ENCODE data around the gene SND1. TPM values are rescaled to one million over a fixed set of nuclear protein-coding genes. Genes with fewer than 3 reads are reported as not detected.
"Not testable (repeated sequence)": the region's sequence is repeated elsewhere in the genome, so short reads cannot be mapped to it uniquely, and the experiment has no call there.

SND1 gene
- total RNA-seq, 1 donor from 2014 or later = 165 TPM

DNA sequence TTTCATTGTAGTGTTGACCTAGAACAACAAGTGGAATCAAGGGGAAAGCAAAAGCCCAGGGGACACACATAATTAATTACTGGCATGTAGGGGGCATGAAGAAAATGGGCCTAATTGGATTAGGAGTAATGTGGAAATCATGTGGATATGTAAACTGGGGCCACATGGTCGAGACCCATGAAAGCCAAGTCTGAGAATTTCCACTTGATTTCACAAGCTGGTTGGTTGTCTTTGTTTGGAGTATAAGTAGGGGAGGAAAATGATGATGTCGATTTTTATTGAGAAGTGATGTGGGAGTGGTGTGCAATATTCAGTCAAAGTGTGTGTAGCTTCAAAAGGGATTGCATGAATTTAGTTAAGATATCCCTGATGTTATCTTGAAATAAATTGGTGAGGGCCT, 247.4 kb downstream of the SND1 start:
- H3K4me1 Mint-ChIP-seq (ENCODE audit: low read depth, unreplicated experiment) = peaks cover 11% of the 10 kb centered on the region
- H3K9me3 Mint-ChIP-seq (ENCODE audit: unreplicated experiment) = no peaks in the 10 kb centered on the region
- TF ChIP-seq, protein P1, sequence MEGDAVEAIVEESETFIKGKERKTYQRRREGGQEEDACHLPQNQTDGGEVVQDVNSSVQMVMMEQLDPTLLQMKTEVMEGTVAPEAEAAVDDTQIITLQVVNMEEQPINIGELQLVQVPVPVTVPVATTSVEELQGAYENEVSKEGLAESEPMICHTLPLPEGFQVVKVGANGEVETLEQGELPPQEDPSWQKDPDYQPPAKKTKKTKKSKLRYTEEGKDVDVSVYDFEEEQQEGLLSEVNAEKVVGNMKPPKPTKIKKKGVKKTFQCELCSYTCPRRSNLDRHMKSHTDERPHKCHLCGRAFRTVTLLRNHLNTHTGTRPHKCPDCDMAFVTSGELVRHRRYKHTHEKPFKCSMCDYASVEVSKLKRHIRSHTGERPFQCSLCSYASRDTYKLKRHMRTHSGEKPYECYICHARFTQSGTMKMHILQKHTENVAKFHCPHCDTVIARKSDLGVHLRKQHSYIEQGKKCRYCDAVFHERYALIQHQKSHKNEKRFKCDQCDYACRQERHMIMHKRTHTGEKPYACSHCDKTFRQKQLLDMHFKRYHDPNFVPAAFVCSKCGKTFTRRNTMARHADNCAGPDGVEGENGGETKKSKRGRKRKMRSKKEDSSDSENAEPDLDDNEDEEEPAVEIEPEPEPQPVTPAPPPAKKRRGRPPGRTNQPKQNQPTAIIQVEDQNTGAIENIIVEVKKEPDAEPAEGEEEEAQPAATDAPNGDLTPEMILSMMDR (IDR thresholded peaks at IDR 0.05; ENCODE audit: partially characterized antibody, unreplicated experiment) = no peak
- H3K36me3 Mint-ChIP-seq (ENCODE audit: unreplicated experiment) = no peaks in the 10 kb centered on the region
- no peak overlapping the region for H3K27ac Mint-ChIP-seq (ENCODE audit: unreplicated experiment)
- H3K27me3 Mint-ChIP-seq (ENCODE audit: unreplicated experiment) = no peaks in the 10 kb centered on the region
- no peak overlapping the region for H3K4me3 Mint-ChIP-seq (ENCODE audit: unreplicated experiment)
- DNase-seq = no peak

GRCh38 chr7:127900141-127900540, 248.1 kb downstream of the SND1 start:
- peaks cover 14% of the 10 kb centered on the region for H3K4me1 Mint-ChIP-seq (ENCODE audit: low read depth, unreplicated experiment)
- no peak overlapping the region for H3K4me3 Mint-ChIP-seq (ENCODE audit: unreplicated experiment)
- no peak for DNase-seq
- H3K9me3 Mint-ChIP-seq (ENCODE audit: unreplicated experiment) = no peaks in the 10 kb centered on the region
- TF ChIP-seq, protein P1 (IDR thresholded peaks at IDR 0.05; ENCODE audit: partially characterized antibody, unreplicated experiment) = no peak
- H3K27ac Mint-ChIP-seq (ENCODE audit: unreplicated experiment) = no peak overlapping the region
- H3K36me3 Mint-ChIP-seq (ENCODE audit: unreplicated experiment) = no peaks in the 10 kb centered on the region
- no peaks in the 10 kb centered on the region for H3K27me3 Mint-ChIP-seq (ENCODE audit: unreplicated experiment)

GRCh38 chr7:127900732-127901685, 249.0 kb downstream of the SND1 start:
- DNase-seq = no peak
- Mint-ChIP-seq H3K27ac (ENCODE audit: unreplicated experiment) (no peak overlapping the region), H3K27me3 (ENCODE audit: unreplicated experiment) (no peaks in the 10 kb centered on the region), H3K4me1 (ENCODE audit: low read depth, unreplicated experiment) (peaks cover 18% of the 10 kb centered on the region), H3K4me3 (ENCODE audit: unreplicated experiment) (no peak overlapping the region), H3K9me3 (ENCODE audit: unreplicated experiment) (no peaks in the 10 kb centered on the region), H3K36me3 (ENCODE audit: unreplicated experiment) (no peaks in the 10 kb centered on the region)
- TF ChIP-seq, protein P1 (IDR thresholded peaks at IDR 0.05; ENCODE audit: partially characterized antibody, unreplicated experiment) = no peak

DNA sequence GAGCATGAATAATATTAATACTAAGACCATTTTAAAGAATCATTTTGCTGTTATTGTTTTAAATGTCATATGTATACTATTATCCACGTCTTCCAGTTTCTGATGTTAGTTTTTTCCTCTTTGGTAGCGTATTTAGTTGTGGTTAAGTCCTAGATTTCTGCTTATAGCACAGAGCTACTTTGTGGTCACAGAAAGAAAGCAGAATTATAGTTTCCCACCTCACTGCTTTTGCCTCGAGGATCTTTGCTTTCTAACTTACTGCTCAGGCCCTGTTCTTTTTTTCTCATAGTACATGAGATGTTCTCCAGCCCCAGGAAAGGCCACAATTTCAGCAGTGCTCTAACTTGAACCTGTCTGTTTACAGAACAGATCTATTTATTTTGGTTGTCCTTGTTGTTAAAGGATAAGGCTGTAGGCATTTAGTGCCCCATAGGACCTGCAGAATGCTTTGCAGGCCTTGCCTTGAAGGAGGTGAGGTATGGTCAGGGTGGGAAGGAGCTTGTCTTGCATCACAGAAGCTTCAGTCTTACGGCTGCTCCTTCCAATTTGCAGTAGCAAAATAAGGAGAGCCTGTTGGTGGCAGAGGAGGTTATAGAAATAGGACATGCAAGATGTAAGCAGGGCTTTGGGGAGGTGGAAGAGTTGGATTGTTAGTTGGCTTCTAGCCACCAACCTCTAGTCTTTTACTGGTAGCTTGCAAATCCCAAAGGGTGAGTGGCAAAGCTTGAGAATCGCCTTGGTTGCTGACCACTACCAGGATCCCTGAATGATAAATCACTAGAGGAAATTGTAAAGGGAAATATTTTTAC, 250.1 kb downstream of the SND1 start:
- Mint-ChIP-seq H3K27ac (ENCODE audit: unreplicated experiment) (no peak overlapping the region), H3K4me1 (ENCODE audit: low read depth, unreplicated experiment) (peaks cover 19% of the 10 kb centered on the region), H3K9me3 (ENCODE audit: unreplicated experiment) (no peaks in the 10 kb centered on the region), H3K36me3 (ENCODE audit: unreplicated experiment) (no peaks in the 10 kb centered on the region), H3K4me3 (ENCODE audit: unreplicated experiment) (no peak overlapping the region), H3K27me3 (ENCODE audit: unreplicated experiment) (no peaks in the 10 kb centered on the region)
- no peak for DNase-seq
- TF ChIP-seq, protein P1 (IDR thresholded peaks at IDR 0.05; ENCODE audit: partially characterized antibody, unreplicated experiment) = no peak

GRCh38 chr7:127902753-127903152, 250.8 kb downstream of the SND1 start:
- H3K27ac Mint-ChIP-seq (ENCODE audit: unreplicated experiment); H3K9me3 Mint-ChIP-seq (ENCODE audit: unreplicated experiment); H3K27me3 Mint-ChIP-seq (ENCODE audit: unreplicated experiment); H3K36me3 Mint-ChIP-seq (ENCODE audit: unreplicated experiment); H3K4me3 Mint-ChIP-seq (ENCODE audit: unreplicated experiment); DNase-seq: not testable (repeated sequence)
- peaks cover 25% of the 10 kb centered on the region for H3K4me1 Mint-ChIP-seq (ENCODE audit: low read depth, unreplicated experiment)
